ENCODE data around the gene CASZ1. TPM values are rescaled to one million over a fixed set of nuclear protein-coding genes. Genes with fewer than 3 reads are reported as not detected.

CASZ1 gene
- total RNA-seq, 4 donors from 2014 or later = 140 to 210 (median 169) TPM

- intact Hi-C loops (cut with DNase I; ENCODE audit: low total_unique reads) = no loop called here
- TF ChIP-seq POLR2A (IDR thresholded peaks at IDR 0.05) = no peak
- TF ChIP-seq, protein P1, sequence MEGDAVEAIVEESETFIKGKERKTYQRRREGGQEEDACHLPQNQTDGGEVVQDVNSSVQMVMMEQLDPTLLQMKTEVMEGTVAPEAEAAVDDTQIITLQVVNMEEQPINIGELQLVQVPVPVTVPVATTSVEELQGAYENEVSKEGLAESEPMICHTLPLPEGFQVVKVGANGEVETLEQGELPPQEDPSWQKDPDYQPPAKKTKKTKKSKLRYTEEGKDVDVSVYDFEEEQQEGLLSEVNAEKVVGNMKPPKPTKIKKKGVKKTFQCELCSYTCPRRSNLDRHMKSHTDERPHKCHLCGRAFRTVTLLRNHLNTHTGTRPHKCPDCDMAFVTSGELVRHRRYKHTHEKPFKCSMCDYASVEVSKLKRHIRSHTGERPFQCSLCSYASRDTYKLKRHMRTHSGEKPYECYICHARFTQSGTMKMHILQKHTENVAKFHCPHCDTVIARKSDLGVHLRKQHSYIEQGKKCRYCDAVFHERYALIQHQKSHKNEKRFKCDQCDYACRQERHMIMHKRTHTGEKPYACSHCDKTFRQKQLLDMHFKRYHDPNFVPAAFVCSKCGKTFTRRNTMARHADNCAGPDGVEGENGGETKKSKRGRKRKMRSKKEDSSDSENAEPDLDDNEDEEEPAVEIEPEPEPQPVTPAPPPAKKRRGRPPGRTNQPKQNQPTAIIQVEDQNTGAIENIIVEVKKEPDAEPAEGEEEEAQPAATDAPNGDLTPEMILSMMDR (IDR thresholded peaks at IDR 0.05) = no peak
- no peak overlapping the region for H3K4me3 ChIP-seq (ENCODE audit: low read depth, poor library complexity, severe bottlenecking)
- 78 to 89% methylated on average over 14 of the region's 14 CpGs for WGBS, 2 donors
- no peak for DNase-seq (ENCODE audit: low spot score in 2 of 2)
Measured at GRCh38 chr1:10632691-10633090, 163.8 kb downstream of the CASZ1 start.

- 85% methylated on average over 12 to 14 of the region's 14 CpGs for WGBS, 2 donors
- DNase-seq (ENCODE audit: low spot score in 2 of 2) = no peak
- intact Hi-C loops (cut with DNase I; ENCODE audit: low total_unique reads) = no loop called here
- TF ChIP-seq, protein P1 (IDR thresholded peaks at IDR 0.05) = no peak
- no peak for TF ChIP-seq POLR2A (IDR thresholded peaks at IDR 0.05)
- H3K4me3 ChIP-seq (ENCODE audit: low read depth, poor library complexity, severe bottlenecking) = no peak overlapping the region
Measured at GRCh38 chr1:10631811-10632593, 164.4 kb downstream of the CASZ1 start.

- no peak for DNase-seq (ENCODE audit: low spot score in 2 of 2)
- no peak for TF ChIP-seq POLR2A (IDR thresholded peaks at IDR 0.05)
- TF ChIP-seq, protein P1 (IDR thresholded peaks at IDR 0.05) = no peak
- no peak overlapping the region for H3K4me3 ChIP-seq (ENCODE audit: low read depth, poor library complexity, severe bottlenecking)
- intact Hi-C loops (cut with DNase I; ENCODE audit: low total_unique reads) = no loop called here
- 86 to 92% methylated on average over 19 to 20 of the region's 20 CpGs for WGBS, 2 donors
Measured at GRCh38 chr1:10631121-10631810, 165.2 kb downstream of the CASZ1 start.

DNA sequence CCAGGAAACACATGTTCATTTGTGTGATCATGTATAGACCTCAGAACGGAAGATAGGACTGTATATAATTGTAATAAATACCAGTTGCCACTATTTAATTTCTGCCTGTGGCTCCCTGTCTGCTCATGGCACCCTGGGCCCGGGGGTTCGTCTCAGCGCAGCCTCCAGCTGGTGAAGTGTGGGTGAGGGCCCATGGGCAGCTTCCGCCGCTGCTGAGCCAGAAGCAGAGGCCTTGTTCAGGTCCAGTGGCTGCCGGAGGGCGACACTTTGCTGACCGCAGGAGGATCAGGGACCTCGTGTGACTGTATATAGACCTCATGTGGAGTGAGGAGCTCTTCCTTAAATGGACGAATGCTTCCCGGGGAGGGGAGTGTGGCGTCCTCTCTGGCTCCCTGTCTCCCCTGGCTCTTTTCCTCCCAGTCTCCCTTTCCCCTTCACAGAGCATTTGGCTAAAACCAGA, 165.8 kb downstream of the CASZ1 start:
- DNase-seq (ENCODE audit: low spot score in 2 of 2) = no peak
- TF ChIP-seq, protein P1 (IDR thresholded peaks at IDR 0.05) = no peak

DNA sequence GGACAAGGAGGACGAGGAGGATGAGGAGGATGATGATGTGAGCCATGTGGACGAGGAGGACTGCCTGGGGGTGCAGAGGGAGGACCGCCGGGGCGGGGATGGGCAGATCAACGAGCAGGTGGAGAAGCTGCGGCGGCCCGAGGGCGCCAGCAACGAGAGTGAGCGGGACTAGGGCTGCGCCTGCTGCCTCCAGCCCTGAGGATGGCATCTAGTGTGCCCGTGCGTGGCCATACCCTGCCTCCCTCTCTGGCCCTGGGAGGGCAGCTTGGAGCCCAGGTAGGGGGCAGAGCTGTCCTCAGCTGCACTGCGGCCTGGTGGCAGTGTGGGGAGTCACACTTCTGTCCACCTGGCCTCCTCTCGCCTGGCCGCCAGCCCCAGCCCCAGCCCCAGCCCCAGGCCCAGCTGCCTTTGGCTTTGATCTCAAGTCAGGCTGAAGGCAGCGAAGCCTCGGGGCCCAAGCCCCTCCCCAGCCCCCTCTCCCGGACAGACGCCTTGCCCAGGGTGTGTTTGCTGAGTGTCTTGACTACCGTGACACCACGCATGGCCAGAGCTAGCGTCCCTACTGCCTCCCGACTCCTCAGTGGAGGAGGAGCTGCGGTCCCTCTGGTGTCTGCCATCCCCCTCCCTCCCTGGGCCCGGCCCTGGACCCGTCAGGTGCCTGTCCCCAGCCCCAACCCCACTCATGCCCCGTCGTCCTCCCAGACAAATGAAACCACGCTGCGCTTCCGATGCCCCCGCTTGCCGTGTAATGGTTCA, 166.5 kb downstream of the CASZ1 start:
- 90 to 92% methylated on average over 32 to 36 of the region's 36 CpGs for WGBS, 2 donors
- DNase-seq (ENCODE audit: low spot score in 2 of 2) = no peak
- TF ChIP-seq, protein P1 (IDR thresholded peaks at IDR 0.05) = no peak
- no peak for TF ChIP-seq POLR2A (IDR thresholded peaks at IDR 0.05)
- no peak overlapping the region for H3K4me3 ChIP-seq (ENCODE audit: low read depth, poor library complexity, severe bottlenecking)
- intact Hi-C loops (cut with DNase I; ENCODE audit: low total_unique reads) = no loop called here

More for the DNA sequence above, 165.8 kb downstream of the CASZ1 start:
- WGBS, 2 donors = 90% methylated on average over 13 of the region's 13 CpGs
- H3K4me3 ChIP-seq (ENCODE audit: low read depth, poor library complexity, severe bottlenecking) = no peak overlapping the region
- intact Hi-C loops (cut with DNase I; ENCODE audit: low total_unique reads) = no loop called here

All from lower leg skin (tissue), 4 donors.